ENCODE data around the gene PTER. TPM values are rescaled to one million over a fixed set of nuclear protein-coding genes. Genes with fewer than 3 reads are reported as not detected.
A peak's percentile ranks its signal among the peaks of the same experiment; 100 is the strongest.

PTER gene
- total and polyA plus RNA-seq, 2 of the 13 experiments (the other 11 are each of a cell fraction or from before 2014, with no cell fraction given): 6.1 to 6.6 TPM

- intact Hi-C loops (cut with micrococcal nuclease; ENCODE audit: unreplicated experiment): no loop called here
Measured at GRCh38 chr10:16520900-16521299, 84.1 kb downstream of the PTER start.

More at GRCh38 chr10:16520900-16521299, 84.1 kb downstream of the PTER start:
- Histone ChIP-seq H3K27me3 (ENCODE audit: control insufficient read depth in 1 of 2, insufficient read depth in 2 of 2, low read length in 2 of 2) (peaks cover 1 to 30% of the 10 kb centered on the region in 2 experiments; a peak in 2 of 5 replicates), H3K79me2 (ENCODE audit: insufficient read depth, low read length) (no peaks in the 10 kb centered on the region), H3K27ac (ENCODE audit: extremely low read length, insufficient read depth, low read length) (no peak overlapping the region), H3K9me3 (ENCODE audit: low read length) (no peaks in the 10 kb centered on the region), H4K20me1 (ENCODE audit: insufficient read depth, low read length) (no peaks in the 10 kb centered on the region), H3K4me1 (ENCODE audit: insufficient read depth, low read length) (no peaks in the 10 kb centered on the region), H3K4me3 (replicated peaks in 1 of 3; ENCODE audit: insufficient read depth in 1 of 3, low read depth in 2 of 3, low read length in 3 of 3) (peak overlapping the region; percentile 19 to 48 (median 34); a peak in 4 of 6 replicates), H3K9ac (ENCODE audit: insufficient read depth, low read depth, low read length) (no peak overlapping the region), H3K4me2 (ENCODE audit: low read depth, low read length) (peak overlapping the region; percentile 60), H2AFZ (ENCODE audit: low read length) (no peak overlapping the region), H3K36me3 (replicated peaks in 1 of 2; ENCODE audit: control insufficient read depth in 1 of 2, insufficient read depth in 2 of 2, low read length in 2 of 2) (no peaks in the 10 kb centered on the region)
- ChIA-PET POLR2A (no interaction called here), CTCF (ENCODE audit: low intra/inter-chr PET ratio, low total read pairs) (no interaction called here)
- ATAC-seq: peak; percentile 81
- no peak for FAIRE-seq
- no CpG with 5 or more reads among the region's 39 CpGs for WGBS (ENCODE audit: low lambda C conversion rate)
- in situ Hi-C loops (cut with HindIII; ENCODE audit: extremely low pct_ligation_motif_present, low pct_unique_long_range_greater_than_20kb): no loop called here
- DNase-seq (ENCODE audit: low spot score): no peak
- no peak for TF ChIP-seq DDIT3 (CRISPR knock-in tag; IDR thresholded peaks at IDR 0.05)
- no peak for TF ChIP-seq SIN3B (IDR thresholded peaks at IDR 0.05; ENCODE audit: low read length)
- TF ChIP-seq CTCF (CRISPR knock-in tag; IDR thresholded peaks at IDR 0.05): peak; percentile 48
- no peak for TF ChIP-seq ZNF777 (CRISPR knock-in tag; IDR thresholded peaks at IDR 0.05)
- no peak for TF ChIP-seq HNF4A (CRISPR knock-in tag; IDR thresholded peaks at IDR 0.05)
- TF ChIP-seq PRDM10 (CRISPR knock-in tag; IDR thresholded peaks at IDR 0.05; ENCODE audit: low read depth): no peak
- no peak for TF ChIP-seq ZNF101 (CRISPR knock-in tag; IDR thresholded peaks at IDR 0.05; ENCODE audit: borderline replicate concordance, low read depth)
- no peak for TF ChIP-seq ZNF7 (CRISPR knock-in tag; IDR thresholded peaks at IDR 0.05)
- peak; percentile 38 for TF ChIP-seq STAG1 (CRISPR knock-in tag; IDR thresholded peaks at IDR 0.05)
- no peak for TF ChIP-seq NCOA5 (CRISPR knock-in tag; IDR thresholded peaks at IDR 0.05)
- no peak for TF ChIP-seq ZNF430 (CRISPR knock-in tag; IDR thresholded peaks at IDR 0.05)
- TF ChIP-seq USF2 (IDR thresholded peaks at IDR 0.05; ENCODE audit: low read depth, low read length): no peak
- no peak for TF ChIP-seq USF2 (CRISPR knock-in tag; IDR thresholded peaks at IDR 0.05; ENCODE audit: borderline replicate concordance)
- no TSS peak for BruUV-seq (replicated peaks)
